A549 (cell line): Measurements from ENCODE around the gene TRPV2. TPM values are rescaled to one million over a fixed set of nuclear protein-coding genes. Genes with fewer than 3 reads are reported as not detected.
"Not testable (repeated sequence)": the region's sequence is repeated elsewhere in the genome, so short reads cannot be mapped to it uniquely, and the experiment has no call there.

Experiments
- ATAC-seq, 2 experiments: fragments of 200-7000 bp in 1 of 2; fragments of >200 bp in 1 of 2; cut with Nextera tagmentation in 1 of 2; cut with Tn5 transposase in 1 of 2; 3 replicates each; pipeline versions ENCODE4 v1.8.0 to v1.9.1; 2018 to 2020; ENCODE audit warnings: mild to moderate bottlenecking in 1 of 2, moderate library complexity in 1 of 2
- CTCF ChIA-PET: fragments of 300-600 bp; sonication (Branson Sonifier 250); formaldehyde crosslinking; extraction: SDS; loops from one replicate; lab custom pipeline; 2021; ENCODE audit warnings: antibody characterized with exemption, inconsistent platforms; lab: Yijun Ruan, JAX
- POLR2A ChIA-PET: fragments of 350-600 bp; formaldehyde crosslinking; extraction: SDS; loops from one replicate; lab custom pipeline; 2021; ENCODE audit warnings: antibody characterized with exemption, inconsistent platforms; lab: Yijun Ruan, JAX
- DNase-seq, 2 experiments: peaks; one replicate each; pipeline versions ENCODE4 v3.0.0 to v3.0.0-alpha.2; 2011 to 2016; ENCODE audit warnings: low read depth in 1 of 2, low spot score in 1 of 2
- FAIRE-seq: peaks from 2 replicates; lab custom pipeline; 2011; peaks lifted over from hg19 to GRCh38; lab: Jason Lieb, UNC
- H3K27ac ChIP-seq, 2 experiments: fragments of >200 bp; sonication (Bioruptor Twin); formaldehyde crosslinking; 3 replicates each; pipeline ENCODE4 v1.5.1; 2016 to 2017
- H3K4me1 ChIP-seq: fragments of >200 bp; sonication (Bioruptor Twin); formaldehyde crosslinking; 3 replicates; pipeline ENCODE4 v1.6.1; 2016
- H3K4me2 ChIP-seq: fragments of >200 bp; sonication (Bioruptor Twin); formaldehyde crosslinking; 3 replicates; pipeline ENCODE4 v1.6.1; 2016
- H3K4me3 ChIP-seq: fragments of >200 bp; sonication (Bioruptor Twin); formaldehyde crosslinking; 3 replicates; pipeline ENCODE4 v1.5.1; 2016
- H3K9me3 ChIP-seq: fragments of >200 bp; sonication (Bioruptor Twin); formaldehyde crosslinking; 3 replicates; pipeline ENCODE4 v1.6.1; 2016
- ATOH8 ChIP-seq: fragments of 250-450 bp; sonication (Bioruptor Pico); IDR thresholded peaks from 2 replicates; pipeline ENCODE4 v1.5.0; 2020; ENCODE audit warnings: low read depth, mild to moderate bottlenecking, moderate library complexity
- BCL3 ChIP-seq: fragments of >200 bp; sonication (Bioruptor Twin); formaldehyde crosslinking; IDR thresholded peaks from 3 replicates; pipeline ENCODE4 v1.6.1; 2016
- BHLHE40 ChIP-seq: IDR thresholded peaks from 2 replicates; pipeline ENCODE4 v1.6.1; 2012; ENCODE audit warnings: low read depth, low read length, inconsistent platforms
- CBX8 ChIP-seq: fragments of 200-600 bp; sonication (generic); IDR thresholded peaks from 2 replicates; pipeline ENCODE4 v1.6.1; 2016
- FOSL2 ChIP-seq, 2 experiments: fragments of 450-650 bp in 1 of 2; fragments of >200 bp in 1 of 2; sonication (Bioruptor Twin) in 1 of 2; formaldehyde crosslinking; IDR thresholded peaks; 2 replicates each; pipeline versions ENCODE4 v1.5.0 to v1.6.1; 2016 to 2020; ENCODE audit warnings: mild to moderate bottlenecking in 1 of 2, moderate library complexity in 1 of 2
- GATA3 ChIP-seq: IDR thresholded peaks from 2 replicates; pipeline ENCODE4 v1.6.1; 2012; ENCODE audit warnings: borderline replicate concordance
- HOXA7 ChIP-seq: fragments of 250-450 bp; sonication (Bioruptor Pico); IDR thresholded peaks from 2 replicates; pipeline ENCODE4 v1.5.0; 2020; ENCODE audit warnings: mild to moderate bottlenecking, moderate library complexity
- JUN ChIP-seq, 2 experiments: fragments of >200 bp; sonication (Bioruptor Twin); formaldehyde crosslinking; IDR thresholded peaks; 2 replicates in 1 of 2; 3 replicates in 1 of 2; pipeline ENCODE4 v1.6.1; 2016 to 2017
- KDM5A ChIP-seq: fragments of 200-600 bp; sonication (generic); IDR thresholded peaks from 2 replicates; pipeline ENCODE4 v1.6.1; 2016; ENCODE audit warnings: antibody characterized with exemption, mild to moderate bottlenecking
- MAFK ChIP-seq: fragments of 450-650 bp; IDR thresholded peaks from 2 replicates; pipeline ENCODE4 v1.6.1; 2014; ENCODE audit not compliant: partially characterized antibody
- MAX ChIP-seq: IDR thresholded peaks from 2 replicates; pipeline ENCODE4 v1.6.1; 2012
- POLR2AphosphoS2 ChIP-seq: conservative IDR thresholded peaks from 2 replicates; pipeline ENCODE4 v1.6.1; 2012; ENCODE audit warnings: low read length, improper control_type of control experiment, inconsistent platforms
- RAD21 ChIP-seq, 2 experiments: fragments of >200 bp in 1 of 2; sonication (Bioruptor Twin) in 1 of 2; formaldehyde crosslinking in 1 of 2; IDR thresholded peaks in 1 of 2; conservative IDR thresholded peaks in 1 of 2; 2 replicates in 1 of 2; 3 replicates in 1 of 2; pipeline ENCODE4 v1.6.1; 2012 to 2018; ENCODE audit warnings: inconsistent platforms in 1 of 2
- RARB ChIP-seq: fragments of 250-450 bp; sonication (Bioruptor Pico); IDR thresholded peaks from 2 replicates; pipeline ENCODE4 v1.8.0; 2021; ENCODE audit warnings: mild to moderate bottlenecking, moderate library complexity
- SREBF2 ChIP-seq: fragments of 450-650 bp; IDR thresholded peaks from 2 replicates; pipeline ENCODE4 v1.6.1; 2014; ENCODE audit warnings: mild to moderate bottlenecking, moderate library complexity
- TFCP2L1 ChIP-seq: fragments of 250-450 bp; sonication (Bioruptor Pico); IDR thresholded peaks from 2 replicates; pipeline ENCODE4 v1.5.0; 2021; ENCODE audit warnings: mild to moderate bottlenecking
- ZC3H11A ChIP-seq: fragments of 450-650 bp; IDR thresholded peaks from 2 replicates; pipeline ENCODE4 v1.6.1; 2014; ENCODE audit warnings: antibody characterized with exemption, mild to moderate bottlenecking
- ZFP36 ChIP-seq: fragments of 450-650 bp; IDR thresholded peaks from 2 replicates; pipeline ENCODE4 v1.6.1; 2014; ENCODE audit warnings: borderline replicate concordance; ENCODE audit not compliant: partially characterized antibody
- WGBS: methylation state at CpG from one replicate; pipeline ENCODE4 v1.1.6; 2017; ENCODE audit errors: missing lambda C conversion rate; 5-methylcytosine and 5-hydroxymethylcytosine counted together
- polyA plus RNA-seq, 4 experiments: library from polyadenylated mRNA; depleted of rRNA in 3 of 4; stranded (reverse); fragments of >200 nt; fragmentation: RNase III in 1 of 4; extraction: RNeasy Plus Mini Kit Qiagen cat#74134 plus additional on column Dnase treatment in 1 of 4; gene quantifications; 2 replicates in 3 of 4; 3 replicates in 1 of 4; pipeline ENCODE4 v1.2.3, GENCODE V29; 2011 to 2017
- TF ChIP-seq, protein P1 (sequence below): IDR thresholded peaks from 2 replicates; pipeline ENCODE4 v1.6.1; 2012
- TF ChIP-seq, protein P2 (sequence below): IDR thresholded peaks from 2 replicates; pipeline ENCODE4 v1.6.1; 2012; ENCODE audit warnings: low read depth, borderline replicate concordance

TRPV2 gene
- polyA plus RNA-seq, 2 of the 4 experiments (the other 2 are of a cell fraction) = 0.31 to 0.61 TPM

GRCh38 chr17:16440354-16440753, 25.0 kb downstream of the TRPV2 start:
- TF ChIP-seq GATA3 = 0 out of 2 replicates have a peak, but pooled peaks have one; percentile 5
- peak; percentile 26; the same call in 1 of the 2 replicates for TF ChIP-seq ATOH8
- H3K9me3 ChIP-seq; DNase-seq; FAIRE-seq; ATAC-seq; TF ChIP-seq FOSL2 (IDR thresholded peaks at IDR 0.05): not testable (repeated sequence)
- TF ChIP-seq FOSL2 (CRISPR knock-in tag; IDR thresholded peaks at IDR 0.05) = 0 out of 2 replicates have a peak, but pooled peaks have one; percentile 7
- TF ChIP-seq BCL3 = 0 out of 3 replicates have a peak, but pooled peaks have one; percentile 3
- peak; percentile 38; the same call in 1 of the 2 replicates for TF ChIP-seq TFCP2L1 (CRISPR knock-in tag)
- peak overlapping the region; percentile 90 to 99 for H3K27ac ChIP-seq
- H3K4me2 ChIP-seq = peak overlapping the region; percentile 75
- POLR2A ChIA-PET = interaction anchor here (0.5 to 1.2 kb wide), 6 partner anchors 54 to 393 kb away, joined by 3 read pairs; no protein-coding TSS in a partner anchor
- CTCF ChIA-PET = interaction anchor here (0.8 to 29.8 kb wide), 8 partner anchors 12 to 154 kb away, joined by 3 to 589 read pairs (median 8); no protein-coding TSS in a partner anchor
- peak overlapping the region; percentile 75 for H3K4me3 ChIP-seq
- WGBS = 21% methylated on average over 5 of the region's 5 CpGs
- peaks cover 49% of the 10 kb centered on the region for H3K4me1 ChIP-seq

GRCh38 chr17:16440901-16441629, 25.7 kb downstream of the TRPV2 start:
- ATAC-seq (no peak), DNase-seq (no peak), FAIRE-seq (no peak)
- H3K9me3 ChIP-seq = no peaks in the 10 kb centered on the region
- H3K4me2 ChIP-seq = peak overlapping the region; percentile 75
- CTCF ChIA-PET = interaction anchor here (0.6 to 29.8 kb wide), 13 partner anchors 9 to 155 kb away, joined by 3 to 589 read pairs (median 6); partner anchors contain the start of gene CENPV
- peak overlapping the region; percentile 90 to 99 for H3K27ac ChIP-seq
- H3K4me3 ChIP-seq = peak overlapping the region; percentile 75
- POLR2A ChIA-PET = interaction anchor here (0.5 to 2.3 kb wide), 10 partner anchors 10 to 394 kb away, joined by 3 to 15 read pairs (median 3); partner anchors contain the start of gene UBB
- 58% methylated on average over 3 of the region's 3 CpGs for WGBS
- peak; percentile 80 for TF ChIP-seq HOXA7 (CRISPR knock-in tag)
- TF ChIP-seq ZFP36 = no peak
- TF ChIP-seq RARB = 0 out of 2 replicates have a peak, but pooled peaks have one; percentile 21
- TF ChIP-seq MAX = no peak
- no peak for TF ChIP-seq SREBF2
- TF ChIP-seq JUN (IDR thresholded peaks at IDR 0.05) = no peak
- TF ChIP-seq POLR2AphosphoS2 = peak; percentile 43; the same call in 1 of the 2 replicates
- no peak for TF ChIP-seq TFCP2L1 (CRISPR knock-in tag)
- TF ChIP-seq MAFK = peak; percentile 25
- TF ChIP-seq RAD21 (conservative IDR thresholded peaks at IDR 0.05 in 1 of 2, IDR thresholded peaks at IDR 0.05 in 1 of 2) = no peak
- no peak for TF ChIP-seq ZC3H11A
- peaks cover 53% of the 10 kb centered on the region for H3K4me1 ChIP-seq

DNA sequence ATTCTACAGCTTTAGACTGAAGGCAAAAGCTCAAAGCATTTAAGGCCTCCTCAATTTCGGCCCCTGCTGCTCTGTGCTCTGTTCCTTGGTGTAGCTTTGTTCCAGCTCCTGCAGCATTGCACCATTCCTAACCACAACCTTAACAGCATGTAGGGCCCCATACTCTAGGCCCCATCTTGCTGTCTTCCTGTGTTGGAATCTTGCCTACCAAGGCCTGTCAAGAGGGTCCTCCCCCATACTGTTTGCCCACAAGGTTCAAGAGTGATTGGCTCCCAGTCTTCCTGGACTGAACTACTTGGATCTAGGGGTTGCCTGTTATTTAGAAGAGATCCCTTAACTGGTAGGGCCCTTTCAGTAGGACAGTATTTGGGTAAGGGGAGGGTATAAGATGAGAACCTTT, 26.8 kb downstream of the TRPV2 start:
- no peak for TF ChIP-seq KDM5A
- no peak for TF ChIP-seq CBX8
- TF ChIP-seq, protein P1, sequence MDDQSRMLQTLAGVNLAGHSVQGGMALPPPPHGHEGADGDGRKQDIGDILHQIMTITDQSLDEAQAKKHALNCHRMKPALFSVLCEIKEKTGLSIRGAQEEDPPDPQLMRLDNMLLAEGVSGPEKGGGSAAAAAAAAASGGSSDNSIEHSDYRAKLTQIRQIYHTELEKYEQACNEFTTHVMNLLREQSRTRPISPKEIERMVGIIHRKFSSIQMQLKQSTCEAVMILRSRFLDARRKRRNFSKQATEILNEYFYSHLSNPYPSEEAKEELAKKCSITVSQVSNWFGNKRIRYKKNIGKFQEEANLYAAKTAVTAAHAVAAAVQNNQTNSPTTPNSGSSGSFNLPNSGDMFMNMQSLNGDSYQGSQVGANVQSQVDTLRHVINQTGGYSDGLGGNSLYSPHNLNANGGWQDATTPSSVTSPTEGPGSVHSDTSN = no peak
- TF ChIP-seq BHLHE40 = no peak
- 0 out of 2 replicates have a peak, but pooled peaks have one; percentile 19 for TF ChIP-seq ATOH8
- TF ChIP-seq, protein P2, sequence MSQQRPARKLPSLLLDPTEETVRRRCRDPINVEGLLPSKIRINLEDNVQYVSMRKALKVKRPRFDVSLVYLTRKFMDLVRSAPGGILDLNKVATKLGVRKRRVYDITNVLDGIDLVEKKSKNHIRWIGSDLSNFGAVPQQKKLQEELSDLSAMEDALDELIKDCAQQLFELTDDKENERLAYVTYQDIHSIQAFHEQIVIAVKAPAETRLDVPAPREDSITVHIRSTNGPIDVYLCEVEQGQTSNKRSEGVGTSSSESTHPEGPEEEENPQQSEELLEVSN = no peak
- H3K4me1 ChIP-seq = peaks cover 53% of the 10 kb centered on the region
- no peak for DNase-seq
- peak overlapping the region; percentile 75 for H3K4me2 ChIP-seq
- WGBS = 63% methylated on average over 1 of the region's 1 CpG
- peak overlapping the region; percentile 90 to 99; a peak in 4 of 6 replicates for H3K27ac ChIP-seq
- POLR2A ChIA-PET = interaction anchor here (1.4 to 2.3 kb wide), 3 partner anchors 14 to 156 kb away, joined by 4 to 15 read pairs (median 7); partner anchors contain the start of gene UBB
- H3K9me3 ChIP-seq = no peaks in the 10 kb centered on the region
- ATAC-seq = no peak
- CTCF ChIA-PET = interaction anchor here (0.9 to 29.8 kb wide), 7 partner anchors 10 to 147 kb away, joined by 3 to 589 read pairs (median 5); no protein-coding TSS in a partner anchor
- peak overlapping the region; percentile 75 for H3K4me3 ChIP-seq
- no peak for FAIRE-seq
